WTC11 (cell line): Measurements from ENCODE around the gene PRXL2C. TPM values are rescaled to one million over a fixed set of nuclear protein-coding genes. Genes with fewer than 3 reads are reported as not detected.

ENCODE experiments used
- ATAC-seq: fragments of 200-7000 bp; cut with Tn5 transposase; 2 replicates; pipeline ENCODE4 v1.10.0; 2021; ENCODE audit warnings: mild to moderate bottlenecking, moderate library complexity
- CTCF ChIA-PET: fragments of 300-600 bp; sonication (Branson Sonifier 250); formaldehyde crosslinking; loops from one replicate; lab custom pipeline; 2021; ENCODE audit warnings: antibody characterized with exemption; lab: Charles Lee
- POLR2A ChIA-PET: fragments of 350-600 bp; sonication (Branson Sonifier 250); formaldehyde crosslinking; loops from one replicate; lab custom pipeline; 2021; ENCODE audit warnings: antibody characterized with exemption; lab: Charles Lee
- DNase-seq: peaks from one replicate; pipeline ENCODE4 v3.0.0; 2021; ENCODE audit warnings: low spot score
- H3K27ac Mint-ChIP-seq: 2 replicates; pipeline ENCODE4 v1.8.0; 2021; ENCODE audit warnings: mixed read lengths
- H3K27me3 Mint-ChIP-seq: 2 replicates; pipeline ENCODE4 v1.8.0; 2021; ENCODE audit warnings: low read depth, mild to moderate bottlenecking, moderate library complexity, mixed read lengths
- H3K36me3 Mint-ChIP-seq: 2 replicates; pipeline ENCODE4 v1.8.0; 2021; ENCODE audit warnings: mixed read lengths
- H3K4me1 Mint-ChIP-seq: 2 replicates; pipeline ENCODE4 v1.8.0; 2022; ENCODE audit warnings: mixed read lengths
- H3K4me3 Mint-ChIP-seq: 2 replicates; pipeline ENCODE4 v1.8.0; 2021; ENCODE audit warnings: mild to moderate bottlenecking, moderate library complexity, mixed read lengths
- H3K9me3 Mint-ChIP-seq: 2 replicates; pipeline ENCODE4 v1.8.0; 2021; ENCODE audit warnings: mixed read lengths
- ATF1 ChIP-seq: sonication (generic); formaldehyde crosslinking; IDR thresholded peaks from 2 replicates; pipeline ENCODE4 v1.8.1; 2023; ENCODE audit warnings: mild to moderate bottlenecking, moderate library complexity, missing genetic modification reagents
- ESRRA ChIP-seq: sonication (generic); formaldehyde crosslinking; IDR thresholded peaks from 2 replicates; pipeline ENCODE4 v1.8.1; 2022; ENCODE audit warnings: mild to moderate bottlenecking, missing genetic modification reagents, borderline replicate concordance
- KAT7 ChIP-seq: sonication (generic); formaldehyde crosslinking; IDR thresholded peaks from 2 replicates; pipeline ENCODE4 v1.8.1; 2023; ENCODE audit warnings: missing genetic modification reagents, mild to moderate bottlenecking, borderline replicate concordance
- RELA ChIP-seq: sonication (generic); formaldehyde crosslinking; IDR thresholded peaks from 2 replicates; pipeline ENCODE4 v1.8.1; 2022; ENCODE audit warnings: missing genetic modification reagents, mild to moderate bottlenecking, borderline replicate concordance
- ZNF263 ChIP-seq: sonication (generic); formaldehyde crosslinking; IDR thresholded peaks from 2 replicates; pipeline ENCODE4 v1.8.1; 2022; ENCODE audit warnings: low read depth, mild to moderate bottlenecking, moderate library complexity, missing genetic modification reagents
- ZNF423 ChIP-seq: fragments of 250-450 bp; sonication (Bioruptor Pico); IDR thresholded peaks from 2 replicates; pipeline ENCODE4 v2.1.2; 2022; ENCODE audit warnings: mild to moderate bottlenecking, moderate library complexity
- total RNA-seq: library from RNA; stranded (reverse); gene quantifications from 3 replicates; pipeline ENCODE4 v1.2.3, GENCODE V29; 2021
- TF ChIP-seq, protein P1 (sequence below): sonication (generic); formaldehyde crosslinking; IDR thresholded peaks from 2 replicates; pipeline ENCODE4 v1.8.1; 2023; ENCODE audit warnings: mild to moderate bottlenecking, missing genetic modification reagents, borderline replicate concordance
- TF ChIP-seq, protein P2 (sequence below): fragments of 250-450 bp; sonication (Bioruptor Pico); IDR thresholded peaks from 2 replicates; pipeline ENCODE4 v1.9.0; 2021; ENCODE audit warnings: mild to moderate bottlenecking
- TF ChIP-seq, protein P3 (sequence below): fragments of 200-600 bp; IDR thresholded peaks from 2 replicates; pipeline ENCODE4 v1.8.0; 2022; ENCODE audit warnings: antibody characterized with exemption
- TF ChIP-seq, protein P4 (sequence below): sonication (generic); formaldehyde crosslinking; IDR thresholded peaks from 2 replicates; pipeline ENCODE4 v1.8.0; 2022; ENCODE audit warnings: mild to moderate bottlenecking, missing genetic modification reagents
- TF ChIP-seq, protein P5 (sequence below): sonication (generic); formaldehyde crosslinking; IDR thresholded peaks from 2 replicates; pipeline ENCODE4 v1.8.1; 2023; ENCODE audit warnings: mild to moderate bottlenecking, missing genetic modification reagents
- TF ChIP-seq, protein P6 (sequence below): sonication (generic); formaldehyde crosslinking; conservative IDR thresholded peaks from 2 replicates; pipeline ENCODE4 v1.8.1; 2023; ENCODE audit warnings: mild to moderate bottlenecking, low read depth, missing genetic modification reagents, moderate library complexity
- TF ChIP-seq, protein P7 (sequence below): sonication (generic); formaldehyde crosslinking; IDR thresholded peaks from 2 replicates; pipeline ENCODE4 v1.8.0; 2023; ENCODE audit warnings: mild to moderate bottlenecking, missing genetic modification reagents

Gene PRXL2C
- total RNA-seq, 1 experiment from 2014 or later = 7.5 TPM

DNA sequence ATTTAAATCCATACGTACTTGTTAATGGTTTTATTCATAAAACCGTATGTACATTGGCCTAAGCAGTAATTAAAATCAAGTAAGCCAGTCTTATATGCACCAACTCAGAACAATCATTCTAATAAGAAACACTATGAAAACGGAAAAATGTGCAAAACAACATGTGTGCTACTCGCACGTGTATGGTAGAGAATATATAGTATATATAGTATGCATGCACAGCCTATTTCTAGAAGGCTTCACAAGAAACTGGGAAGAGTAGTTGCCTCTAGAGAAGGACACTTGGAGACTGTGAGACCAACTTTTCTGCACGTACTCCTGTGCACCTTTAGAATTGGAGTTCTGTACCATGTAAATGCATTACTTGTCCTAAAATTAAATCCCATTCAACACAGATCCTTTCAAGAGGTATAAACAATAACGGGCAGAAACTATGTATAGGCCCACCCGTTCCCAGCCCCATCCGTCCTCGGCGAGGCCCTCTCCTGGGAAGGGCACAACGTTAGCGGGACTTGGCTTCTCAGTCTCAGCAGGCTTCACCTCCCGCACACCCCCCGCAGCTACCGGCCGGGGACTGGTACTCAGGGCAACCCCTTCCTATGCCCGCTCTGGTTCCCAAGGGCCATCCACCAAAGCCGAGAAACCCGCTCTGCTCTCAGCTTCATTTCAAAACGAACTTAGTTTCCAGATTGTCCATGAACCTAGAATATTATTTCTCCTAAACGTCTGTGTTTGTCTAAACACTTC, 37.5 kb downstream of the PRXL2C start (continued):
- TF ChIP-seq, protein P1, sequence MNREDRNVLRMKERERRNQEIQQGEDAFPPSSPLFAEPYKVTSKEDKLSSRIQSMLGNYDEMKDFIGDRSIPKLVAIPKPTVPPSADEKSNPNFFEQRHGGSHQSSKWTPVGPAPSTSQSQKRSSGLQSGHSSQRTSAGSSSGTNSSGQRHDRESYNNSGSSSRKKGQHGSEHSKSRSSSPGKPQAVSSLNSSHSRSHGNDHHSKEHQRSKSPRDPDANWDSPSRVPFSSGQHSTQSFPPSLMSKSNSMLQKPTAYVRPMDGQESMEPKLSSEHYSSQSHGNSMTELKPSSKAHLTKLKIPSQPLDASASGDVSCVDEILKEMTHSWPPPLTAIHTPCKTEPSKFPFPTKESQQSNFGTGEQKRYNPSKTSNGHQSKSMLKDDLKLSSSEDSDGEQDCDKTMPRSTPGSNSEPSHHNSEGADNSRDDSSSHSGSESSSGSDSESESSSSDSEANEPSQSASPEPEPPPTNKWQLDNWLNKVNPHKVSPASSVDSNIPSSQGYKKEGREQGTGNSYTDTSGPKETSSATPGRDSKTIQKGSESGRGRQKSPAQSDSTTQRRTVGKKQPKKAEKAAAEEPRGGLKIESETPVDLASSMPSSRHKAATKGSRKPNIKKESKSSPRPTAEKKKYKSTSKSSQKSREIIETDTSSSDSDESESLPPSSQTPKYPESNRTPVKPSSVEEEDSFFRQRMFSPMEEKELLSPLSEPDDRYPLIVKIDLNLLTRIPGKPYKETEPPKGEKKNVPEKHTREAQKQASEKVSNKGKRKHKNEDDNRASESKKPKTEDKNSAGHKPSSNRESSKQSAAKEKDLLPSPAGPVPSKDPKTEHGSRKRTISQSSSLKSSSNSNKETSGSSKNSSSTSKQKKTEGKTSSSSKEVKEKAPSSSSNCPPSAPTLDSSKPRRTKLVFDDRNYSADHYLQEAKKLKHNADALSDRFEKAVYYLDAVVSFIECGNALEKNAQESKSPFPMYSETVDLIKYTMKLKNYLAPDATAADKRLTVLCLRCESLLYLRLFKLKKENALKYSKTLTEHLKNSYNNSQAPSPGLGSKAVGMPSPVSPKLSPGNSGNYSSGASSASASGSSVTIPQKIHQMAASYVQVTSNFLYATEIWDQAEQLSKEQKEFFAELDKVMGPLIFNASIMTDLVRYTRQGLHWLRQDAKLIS (CRISPR knock-in tag) = no peak
- TF ChIP-seq, protein P2, sequence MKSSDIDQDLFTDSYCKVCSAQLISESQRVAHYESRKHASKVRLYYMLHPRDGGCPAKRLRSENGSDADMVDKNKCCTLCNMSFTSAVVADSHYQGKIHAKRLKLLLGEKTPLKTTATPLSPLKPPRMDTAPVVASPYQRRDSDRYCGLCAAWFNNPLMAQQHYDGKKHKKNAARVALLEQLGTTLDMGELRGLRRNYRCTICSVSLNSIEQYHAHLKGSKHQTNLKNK (CRISPR knock-in tag) = no peak
- TF ChIP-seq, all 79 proteins: peak for 0

DNA sequence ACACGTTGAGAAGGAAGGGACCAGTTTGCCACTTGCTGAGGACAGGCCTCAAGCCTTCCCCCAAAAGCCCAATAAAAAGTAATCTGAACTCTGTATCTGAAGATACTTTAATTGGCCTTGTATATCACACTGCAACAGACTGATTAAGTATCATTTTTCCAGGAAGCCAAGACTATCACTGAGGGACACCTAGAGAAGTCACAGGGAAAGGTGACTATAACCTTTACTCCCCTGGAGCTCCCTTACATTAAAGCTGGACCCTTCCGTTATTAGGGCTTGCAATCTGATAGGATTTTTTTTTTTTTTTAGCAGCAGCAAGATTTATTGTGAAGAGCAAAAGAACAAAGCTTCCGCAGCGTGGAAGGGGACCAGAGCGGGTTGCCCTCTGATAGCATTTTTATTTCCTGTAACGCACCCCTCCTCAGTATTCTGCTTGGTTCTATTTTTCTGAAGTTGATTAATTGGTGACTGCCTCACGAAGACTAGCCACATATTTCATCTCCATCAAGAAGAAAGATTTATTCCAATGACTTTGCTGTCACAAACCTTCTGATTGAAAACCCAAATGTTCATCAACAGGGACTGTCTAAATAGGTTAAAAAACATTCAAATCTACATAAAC, 38.2 kb downstream of the PRXL2C start:
- H3K4me1 Mint-ChIP-seq = peaks cover 65% of the 10 kb centered on the region
- DNase-seq (no peak), ATAC-seq (no peak)
- POLR2A ChIA-PET = no interaction called here
- no peaks in the 10 kb centered on the region for H3K9me3 Mint-ChIP-seq
- CTCF ChIA-PET = no interaction called here
- H3K4me3 Mint-ChIP-seq = peak overlapping the region; percentile 82
- H3K27me3 Mint-ChIP-seq = peaks cover 10% of the 10 kb centered on the region
- no peak overlapping the region for H3K27ac Mint-ChIP-seq
- no peaks in the 10 kb centered on the region for H3K36me3 Mint-ChIP-seq
- TF ChIP-seq, protein P3, sequence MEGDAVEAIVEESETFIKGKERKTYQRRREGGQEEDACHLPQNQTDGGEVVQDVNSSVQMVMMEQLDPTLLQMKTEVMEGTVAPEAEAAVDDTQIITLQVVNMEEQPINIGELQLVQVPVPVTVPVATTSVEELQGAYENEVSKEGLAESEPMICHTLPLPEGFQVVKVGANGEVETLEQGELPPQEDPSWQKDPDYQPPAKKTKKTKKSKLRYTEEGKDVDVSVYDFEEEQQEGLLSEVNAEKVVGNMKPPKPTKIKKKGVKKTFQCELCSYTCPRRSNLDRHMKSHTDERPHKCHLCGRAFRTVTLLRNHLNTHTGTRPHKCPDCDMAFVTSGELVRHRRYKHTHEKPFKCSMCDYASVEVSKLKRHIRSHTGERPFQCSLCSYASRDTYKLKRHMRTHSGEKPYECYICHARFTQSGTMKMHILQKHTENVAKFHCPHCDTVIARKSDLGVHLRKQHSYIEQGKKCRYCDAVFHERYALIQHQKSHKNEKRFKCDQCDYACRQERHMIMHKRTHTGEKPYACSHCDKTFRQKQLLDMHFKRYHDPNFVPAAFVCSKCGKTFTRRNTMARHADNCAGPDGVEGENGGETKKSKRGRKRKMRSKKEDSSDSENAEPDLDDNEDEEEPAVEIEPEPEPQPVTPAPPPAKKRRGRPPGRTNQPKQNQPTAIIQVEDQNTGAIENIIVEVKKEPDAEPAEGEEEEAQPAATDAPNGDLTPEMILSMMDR = no peak
- TF ChIP-seq ZNF263 = no peak
- no peak for TF ChIP-seq ESRRA (CRISPR knock-in tag)
- no peak for TF ChIP-seq ZNF423 (CRISPR knock-in tag)
- no peak for TF ChIP-seq ATF1 (CRISPR knock-in tag)
- TF ChIP-seq, protein P1 (CRISPR knock-in tag) = no peak
- no peak for TF ChIP-seq RELA
- no peak for TF ChIP-seq KAT7 (CRISPR knock-in tag)
- TF ChIP-seq, protein P4, sequence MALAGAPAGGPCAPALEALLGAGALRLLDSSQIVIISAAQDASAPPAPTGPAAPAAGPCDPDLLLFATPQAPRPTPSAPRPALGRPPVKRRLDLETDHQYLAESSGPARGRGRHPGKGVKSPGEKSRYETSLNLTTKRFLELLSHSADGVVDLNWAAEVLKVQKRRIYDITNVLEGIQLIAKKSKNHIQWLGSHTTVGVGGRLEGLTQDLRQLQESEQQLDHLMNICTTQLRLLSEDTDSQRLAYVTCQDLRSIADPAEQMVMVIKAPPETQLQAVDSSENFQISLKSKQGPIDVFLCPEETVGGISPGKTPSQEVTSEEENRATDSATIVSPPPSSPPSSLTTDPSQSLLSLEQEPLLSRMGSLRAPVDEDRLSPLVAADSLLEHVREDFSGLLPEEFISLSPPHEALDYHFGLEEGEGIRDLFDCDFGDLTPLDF (CRISPR knock-in tag) = no peak
- TF ChIP-seq, protein P5, sequence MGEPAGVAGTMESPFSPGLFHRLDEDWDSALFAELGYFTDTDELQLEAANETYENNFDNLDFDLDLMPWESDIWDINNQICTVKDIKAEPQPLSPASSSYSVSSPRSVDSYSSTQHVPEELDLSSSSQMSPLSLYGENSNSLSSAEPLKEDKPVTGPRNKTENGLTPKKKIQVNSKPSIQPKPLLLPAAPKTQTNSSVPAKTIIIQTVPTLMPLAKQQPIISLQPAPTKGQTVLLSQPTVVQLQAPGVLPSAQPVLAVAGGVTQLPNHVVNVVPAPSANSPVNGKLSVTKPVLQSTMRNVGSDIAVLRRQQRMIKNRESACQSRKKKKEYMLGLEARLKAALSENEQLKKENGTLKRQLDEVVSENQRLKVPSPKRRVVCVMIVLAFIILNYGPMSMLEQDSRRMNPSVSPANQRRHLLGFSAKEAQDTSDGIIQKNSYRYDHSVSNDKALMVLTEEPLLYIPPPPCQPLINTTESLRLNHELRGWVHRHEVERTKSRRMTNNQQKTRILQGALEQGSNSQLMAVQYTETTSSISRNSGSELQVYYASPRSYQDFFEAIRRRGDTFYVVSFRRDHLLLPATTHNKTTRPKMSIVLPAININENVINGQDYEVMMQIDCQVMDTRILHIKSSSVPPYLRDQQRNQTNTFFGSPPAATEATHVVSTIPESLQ (CRISPR knock-in tag) = no peak
- TF ChIP-seq, protein P6, sequence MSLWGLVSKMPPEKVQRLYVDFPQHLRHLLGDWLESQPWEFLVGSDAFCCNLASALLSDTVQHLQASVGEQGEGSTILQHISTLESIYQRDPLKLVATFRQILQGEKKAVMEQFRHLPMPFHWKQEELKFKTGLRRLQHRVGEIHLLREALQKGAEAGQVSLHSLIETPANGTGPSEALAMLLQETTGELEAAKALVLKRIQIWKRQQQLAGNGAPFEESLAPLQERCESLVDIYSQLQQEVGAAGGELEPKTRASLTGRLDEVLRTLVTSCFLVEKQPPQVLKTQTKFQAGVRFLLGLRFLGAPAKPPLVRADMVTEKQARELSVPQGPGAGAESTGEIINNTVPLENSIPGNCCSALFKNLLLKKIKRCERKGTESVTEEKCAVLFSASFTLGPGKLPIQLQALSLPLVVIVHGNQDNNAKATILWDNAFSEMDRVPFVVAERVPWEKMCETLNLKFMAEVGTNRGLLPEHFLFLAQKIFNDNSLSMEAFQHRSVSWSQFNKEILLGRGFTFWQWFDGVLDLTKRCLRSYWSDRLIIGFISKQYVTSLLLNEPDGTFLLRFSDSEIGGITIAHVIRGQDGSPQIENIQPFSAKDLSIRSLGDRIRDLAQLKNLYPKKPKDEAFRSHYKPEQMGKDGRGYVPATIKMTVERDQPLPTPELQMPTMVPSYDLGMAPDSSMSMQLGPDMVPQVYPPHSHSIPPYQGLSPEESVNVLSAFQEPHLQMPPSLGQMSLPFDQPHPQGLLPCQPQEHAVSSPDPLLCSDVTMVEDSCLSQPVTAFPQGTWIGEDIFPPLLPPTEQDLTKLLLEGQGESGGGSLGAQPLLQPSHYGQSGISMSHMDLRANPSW (CRISPR knock-in tag) = no peak
- TF ChIP-seq, protein P7, sequence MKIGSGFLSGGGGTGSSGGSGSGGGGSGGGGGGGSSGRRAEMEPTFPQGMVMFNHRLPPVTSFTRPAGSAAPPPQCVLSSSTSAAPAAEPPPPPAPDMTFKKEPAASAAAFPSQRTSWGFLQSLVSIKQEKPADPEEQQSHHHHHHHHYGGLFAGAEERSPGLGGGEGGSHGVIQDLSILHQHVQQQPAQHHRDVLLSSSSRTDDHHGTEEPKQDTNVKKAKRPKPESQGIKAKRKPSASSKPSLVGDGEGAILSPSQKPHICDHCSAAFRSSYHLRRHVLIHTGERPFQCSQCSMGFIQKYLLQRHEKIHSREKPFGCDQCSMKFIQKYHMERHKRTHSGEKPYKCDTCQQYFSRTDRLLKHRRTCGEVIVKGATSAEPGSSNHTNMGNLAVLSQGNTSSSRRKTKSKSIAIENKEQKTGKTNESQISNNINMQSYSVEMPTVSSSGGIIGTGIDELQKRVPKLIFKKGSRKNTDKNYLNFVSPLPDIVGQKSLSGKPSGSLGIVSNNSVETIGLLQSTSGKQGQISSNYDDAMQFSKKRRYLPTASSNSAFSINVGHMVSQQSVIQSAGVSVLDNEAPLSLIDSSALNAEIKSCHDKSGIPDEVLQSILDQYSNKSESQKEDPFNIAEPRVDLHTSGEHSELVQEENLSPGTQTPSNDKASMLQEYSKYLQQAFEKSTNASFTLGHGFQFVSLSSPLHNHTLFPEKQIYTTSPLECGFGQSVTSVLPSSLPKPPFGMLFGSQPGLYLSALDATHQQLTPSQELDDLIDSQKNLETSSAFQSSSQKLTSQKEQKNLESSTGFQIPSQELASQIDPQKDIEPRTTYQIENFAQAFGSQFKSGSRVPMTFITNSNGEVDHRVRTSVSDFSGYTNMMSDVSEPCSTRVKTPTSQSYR (CRISPR knock-in tag) = no peak
